Measurements from ENCODE around the gene MKX. TPM values are rescaled to one million over a fixed set of nuclear protein-coding genes. Genes with fewer than 3 reads are reported as not detected.
A peak's percentile ranks its signal among the peaks of the same experiment; 100 is the strongest.

Gene MKX
- total RNA-seq, 2 experiments from 2014 or later, result 0.58 to 1.1 TPM

DNA sequence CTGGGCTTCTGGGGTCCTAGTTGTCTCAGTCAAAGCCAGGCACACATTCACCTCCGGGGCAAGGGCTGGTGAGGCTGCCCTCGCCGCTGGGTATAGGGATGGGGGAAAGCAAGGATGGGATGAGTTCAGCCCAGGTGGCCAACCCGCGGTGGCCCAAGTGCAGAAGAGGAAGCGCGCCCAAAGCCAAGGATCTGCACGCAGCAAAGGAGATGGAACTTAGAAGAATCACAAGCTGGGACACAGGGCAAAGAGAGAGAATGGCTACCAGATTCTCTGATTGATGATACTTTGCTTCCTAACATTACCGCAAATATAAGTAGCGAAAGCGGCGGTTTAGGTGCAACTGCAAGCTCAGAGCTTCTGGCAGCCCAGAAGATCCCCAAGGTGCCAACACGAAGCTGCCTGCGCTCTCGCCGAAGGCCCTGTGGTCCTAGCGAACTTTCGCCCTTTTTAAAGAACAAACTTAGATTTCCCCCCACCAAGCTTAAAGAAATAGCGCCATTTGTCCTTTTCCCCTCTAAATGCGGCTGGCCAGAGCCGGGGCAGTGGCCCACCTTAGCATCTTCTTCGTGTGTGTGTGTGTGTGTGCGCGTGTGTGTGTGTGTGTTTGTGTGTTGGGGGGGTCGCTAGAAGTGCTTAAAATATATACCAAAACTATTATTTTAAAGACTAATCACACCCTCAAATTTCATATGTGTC lies 927 bp upstream of the MKX start:
- Mint-ChIP-seq H3K27me3 (peaks cover 74% of the 10 kb centered on the region), H3K9me3 (no peaks in the 10 kb centered on the region), H3K4me1 (peaks cover 27% of the 10 kb centered on the region), H3K27ac (no peak overlapping the region), H3K4me3 (peak overlapping the region; percentile 11), H3K36me3 (no peaks in the 10 kb centered on the region)
- peak; percentile 26 for DNase-seq

GRCh38 chr10:27744802-27745731 lies 552 bp downstream of the MKX start:
- no peaks in the 10 kb centered on the region for H3K9me3 Mint-ChIP-seq
- peaks cover 76% of the 10 kb centered on the region for H3K27me3 Mint-ChIP-seq
- peak overlapping the region; percentile 64 for H3K4me3 Mint-ChIP-seq
- no peak overlapping the region for H3K27ac Mint-ChIP-seq
- peak; percentile 19 for DNase-seq
- no peaks in the 10 kb centered on the region for H3K36me3 Mint-ChIP-seq
- peaks cover 31% of the 10 kb centered on the region for H3K4me1 Mint-ChIP-seq

DNA sequence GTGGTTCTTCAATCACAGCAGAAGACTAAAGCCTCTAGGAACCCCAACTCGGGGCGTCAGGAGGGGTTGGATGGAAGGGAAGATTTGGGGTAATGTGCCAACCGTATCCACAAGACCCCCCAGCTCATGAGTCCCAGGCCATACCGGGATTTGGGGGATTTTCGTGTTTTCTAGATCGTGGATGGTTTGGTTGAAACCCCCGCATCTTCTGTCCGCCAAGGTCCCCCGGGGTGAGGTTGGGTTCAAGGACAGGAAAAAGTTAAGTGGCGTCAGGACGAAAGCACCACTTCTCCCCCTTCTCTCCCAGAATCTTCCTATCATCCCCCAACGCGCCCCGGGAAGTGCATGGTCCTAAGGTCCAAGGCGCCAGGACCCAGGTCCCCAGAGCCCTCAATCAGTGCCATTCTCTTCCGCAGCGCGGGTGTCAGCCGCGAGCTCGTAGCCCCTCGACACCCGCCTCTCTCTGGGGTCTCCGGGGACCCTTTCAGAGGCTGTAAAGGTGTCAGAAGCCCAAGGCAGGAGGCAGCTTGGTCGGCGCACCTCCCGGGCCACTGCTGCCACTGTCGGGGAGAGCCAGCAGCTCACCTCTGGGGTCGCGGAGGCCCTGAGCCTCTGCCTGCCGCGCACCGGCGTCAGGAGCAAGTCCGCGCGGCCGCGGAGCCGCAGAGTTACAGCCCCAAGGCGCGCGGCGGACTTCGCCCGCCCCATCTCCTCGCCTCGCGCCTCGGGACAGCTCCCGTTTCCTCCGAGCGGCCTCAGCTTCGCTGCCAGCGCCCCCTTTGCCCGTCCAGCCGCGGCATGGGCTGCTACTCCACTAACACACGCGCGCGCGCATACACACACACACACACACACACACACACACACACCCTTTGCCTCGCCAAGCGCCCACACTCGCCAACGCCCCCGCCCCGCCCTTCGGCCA lies 1.5 kb downstream of the MKX start:
- Mint-ChIP-seq H3K4me3 (peak overlapping the region; percentile 64), H3K4me1 (peaks cover 31% of the 10 kb centered on the region), H3K27me3 (peaks cover 68% of the 10 kb centered on the region), H3K36me3 (no peaks in the 10 kb centered on the region), H3K27ac (peak overlapping the region; percentile 67), H3K9me3 (no peaks in the 10 kb centered on the region)
- peak; percentile 30 for DNase-seq

GRCh38 chr10:27743012-27743876 lies 2.4 kb downstream of the MKX start:
- Mint-ChIP-seq H3K27me3 (peaks cover 67% of the 10 kb centered on the region), H3K4me1 (peaks cover 29% of the 10 kb centered on the region), H3K4me3 (peak overlapping the region; percentile 64), H3K36me3 (no peaks in the 10 kb centered on the region), H3K9me3 (no peaks in the 10 kb centered on the region), H3K27ac (peak overlapping the region; percentile 78)
- peak; percentile 48 for DNase-seq

- H3K9me3 Mint-ChIP-seq, result no peaks in the 10 kb centered on the region
- peak overlapping the region; percentile 64 for H3K4me3 Mint-ChIP-seq
- H3K36me3 Mint-ChIP-seq, result no peaks in the 10 kb centered on the region
- peak; percentile 91 for DNase-seq
- H3K27me3 Mint-ChIP-seq, result peaks cover 66% of the 10 kb centered on the region
- H3K4me1 Mint-ChIP-seq, result peaks cover 29% of the 10 kb centered on the region
- H3K27ac Mint-ChIP-seq, result peak overlapping the region; percentile 78
These were observed 3.2 kb downstream of the MKX start for GRCh38 chr10:27742195-27743011.

DNA sequence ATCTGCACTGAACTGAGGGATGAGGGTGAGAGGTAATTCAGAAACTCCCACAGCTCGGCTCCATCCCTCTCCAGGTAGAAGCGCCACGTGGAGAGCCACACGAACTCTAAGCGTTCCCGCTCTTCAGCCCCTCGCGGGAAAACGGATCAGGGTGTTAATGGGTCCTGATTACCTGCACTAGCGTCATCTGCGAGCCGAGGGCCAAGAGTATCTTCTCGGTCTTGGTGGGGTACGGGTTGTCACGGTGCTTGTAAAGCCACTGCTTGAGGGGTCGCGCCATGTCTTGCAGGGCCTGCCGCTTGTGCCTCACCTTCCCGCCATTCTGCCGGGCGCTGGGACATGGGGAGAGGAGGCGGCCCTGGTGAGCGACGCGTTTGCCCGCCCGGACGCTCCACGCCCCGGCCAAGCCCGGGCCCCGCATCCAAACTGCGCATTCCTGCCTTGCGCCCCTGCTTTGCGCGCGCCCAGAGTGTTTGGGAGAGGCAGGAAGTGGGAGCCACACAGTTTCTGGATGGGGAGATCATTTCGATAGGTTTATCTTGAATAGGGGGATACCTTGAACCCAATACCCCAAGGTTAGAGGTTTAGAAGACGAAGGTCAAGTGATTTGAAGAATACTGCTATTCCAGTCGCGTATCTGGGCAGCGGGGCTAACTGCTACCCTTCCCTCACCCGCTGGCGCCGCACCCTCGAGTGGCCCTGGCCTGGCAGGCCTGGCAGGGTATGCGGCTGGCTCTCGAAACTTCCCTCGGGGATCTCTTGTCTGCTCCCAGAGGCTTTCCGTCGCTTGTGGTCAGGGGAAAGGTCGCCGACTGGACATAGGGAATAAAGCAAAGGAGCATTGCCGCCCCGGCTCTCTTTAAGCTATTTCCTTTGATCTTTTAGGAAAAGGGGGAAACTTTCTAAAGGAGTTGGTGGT lies 4.2 kb downstream of the MKX start:
- H3K9me3 Mint-ChIP-seq, result no peaks in the 10 kb centered on the region
- H3K4me1 Mint-ChIP-seq, result peaks cover 21% of the 10 kb centered on the region
- no peaks in the 10 kb centered on the region for H3K36me3 Mint-ChIP-seq
- H3K4me3 Mint-ChIP-seq, result peak overlapping the region; percentile 63
- DNase-seq, result no peak
- H3K27ac Mint-ChIP-seq, result no peak overlapping the region
- H3K27me3 Mint-ChIP-seq, result peaks cover 64% of the 10 kb centered on the region

- H3K4me1 Mint-ChIP-seq, result peaks cover 3% of the 10 kb centered on the region
- no peaks in the 10 kb centered on the region for H3K36me3 Mint-ChIP-seq
- no peak overlapping the region for H3K4me3 Mint-ChIP-seq
- DNase-seq, result no peak
- H3K27me3 Mint-ChIP-seq, result peaks cover 54% of the 10 kb centered on the region
- no peak overlapping the region for H3K27ac Mint-ChIP-seq
- no peaks in the 10 kb centered on the region for H3K9me3 Mint-ChIP-seq
These were observed 9.2 kb downstream of the MKX start for GRCh38 chr10:27736396-27736795.

DNA sequence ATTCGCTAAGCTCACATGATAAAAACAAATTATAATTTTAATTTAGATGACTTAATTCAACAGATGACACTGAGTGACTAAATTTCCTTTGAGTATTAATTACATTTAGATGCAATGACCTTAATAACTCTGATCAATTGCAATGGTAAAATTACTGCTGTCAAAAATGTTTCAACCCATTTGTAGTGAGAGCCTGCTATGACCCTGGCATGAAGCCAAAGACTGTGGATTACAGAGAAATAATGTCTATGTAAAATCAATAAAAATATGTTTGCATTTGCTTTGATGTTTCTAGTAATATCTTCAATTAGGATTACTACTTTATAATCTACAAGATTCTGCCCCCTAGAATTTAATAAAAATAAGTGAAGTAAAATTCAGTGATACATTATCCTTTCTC lies 15.6 kb downstream of the MKX start:
- H3K27me3 Mint-ChIP-seq, result peaks cover 41% of the 10 kb centered on the region
- no peak overlapping the region for H3K4me3 Mint-ChIP-seq
- no peaks in the 10 kb centered on the region for H3K9me3 Mint-ChIP-seq
- H3K36me3 Mint-ChIP-seq, result no peaks in the 10 kb centered on the region
- no peaks in the 10 kb centered on the region for H3K4me1 Mint-ChIP-seq
- H3K27ac Mint-ChIP-seq, result no peak overlapping the region
- no peak for DNase-seq

- DNase-seq, result no peak
- Mint-ChIP-seq H3K4me1 (peaks cover 4% of the 10 kb centered on the region), H3K36me3 (no peaks in the 10 kb centered on the region), H3K4me3 (no peak overlapping the region), H3K27me3 (peaks cover 45% of the 10 kb centered on the region), H3K9me3 (no peaks in the 10 kb centered on the region), H3K27ac (no peak overlapping the region)
These were observed 17.3 kb downstream of the MKX start for GRCh38 chr10:27728338-27728737.

DNA sequence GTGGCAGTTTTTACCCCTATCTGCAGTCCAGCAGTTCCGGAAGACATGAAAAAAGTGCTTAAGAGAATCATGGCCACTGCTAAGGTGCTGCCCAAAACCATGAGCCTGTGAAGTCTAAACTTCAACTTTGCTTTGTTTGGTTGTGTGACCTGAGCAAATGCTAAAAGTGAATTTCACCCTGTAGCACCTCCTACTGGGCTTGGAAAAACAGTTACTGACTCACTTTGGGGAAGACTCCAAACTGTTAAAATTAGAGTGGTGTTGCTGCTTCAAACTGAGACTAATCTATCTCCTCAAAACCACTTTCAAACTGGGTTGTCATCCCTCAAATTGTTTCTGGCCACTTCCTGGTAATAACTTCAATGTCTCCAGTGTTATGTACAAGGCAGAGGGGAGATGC lies 21.3 kb downstream of the MKX start:
- Mint-ChIP-seq H3K27ac (no peak overlapping the region), H3K36me3 (no peaks in the 10 kb centered on the region), H3K4me1 (peaks cover 6% of the 10 kb centered on the region), H3K9me3 (no peaks in the 10 kb centered on the region), H3K4me3 (no peak overlapping the region), H3K27me3 (peaks cover 56% of the 10 kb centered on the region)
- DNase-seq, result no peak

- no peak overlapping the region for H3K27ac Mint-ChIP-seq
These were observed 22.2 kb downstream of the MKX start for GRCh38 chr10:27723436-27723835.

GRCh38 chr10:27720529-27720928 lies 25.1 kb downstream of the MKX start:
- H3K36me3 Mint-ChIP-seq, result no peaks in the 10 kb centered on the region
- H3K4me3 Mint-ChIP-seq, result no peak overlapping the region
- no peaks in the 10 kb centered on the region for H3K9me3 Mint-ChIP-seq
- H3K4me1 Mint-ChIP-seq, result peaks cover 6% of the 10 kb centered on the region
- no peak for DNase-seq
- H3K27ac Mint-ChIP-seq, result no peak overlapping the region
- H3K27me3 Mint-ChIP-seq, result peaks cover 52% of the 10 kb centered on the region

More at GRCh38 chr10:27723436-27723835, 22.2 kb downstream of the MKX start:
- H3K36me3 Mint-ChIP-seq, result no peaks in the 10 kb centered on the region
- H3K4me1 Mint-ChIP-seq, result peaks cover 6% of the 10 kb centered on the region
- peaks cover 54% of the 10 kb centered on the region for H3K27me3 Mint-ChIP-seq
- no peaks in the 10 kb centered on the region for H3K9me3 Mint-ChIP-seq
- H3K4me3 Mint-ChIP-seq, result no peak overlapping the region
- no peak for DNase-seq

All from activated naive CD8-positive, alpha-beta T cell treated with anti-CD3 and anti-CD28 coated beads for 36 hours (primary cell).